Mononuclear cell (primary cell): ENCODE results near the gene SORCS2. TPM values are rescaled to one million over a fixed set of nuclear protein-coding genes. Genes with fewer than 3 reads are reported as not detected.

Experiments used
- H3K27me3 ChIP-seq: 2 replicates; pipeline ENCODE4 v1.6.0; 2011; ENCODE audit warnings: low read length, control low read depth; ENCODE audit not compliant: insufficient read depth
- H3K4me1 ChIP-seq: 2 replicates; pipeline ENCODE4 v1.5.1; 2011; ENCODE audit warnings: mild to moderate bottlenecking, low read length, control low read depth; ENCODE audit not compliant: insufficient read depth
- H3K4me3 ChIP-seq: 2 replicates; pipeline ENCODE4 v1.5.1; 2011; ENCODE audit warnings: mild to moderate bottlenecking, low read length, moderate library complexity
- H3K9me3 ChIP-seq: 2 replicates; pipeline ENCODE4 v1.5.1; 2011; ENCODE audit warnings: low read depth, mild to moderate bottlenecking, control low read depth, low read length
- total RNA-seq: library from RNA; depleted of rRNA; stranded (reverse); fragments of >200 nt; gene quantifications from one replicate; pipeline ENCODE4 v1.2.3, GENCODE V29; 2012

Gene SORCS2
- total RNA-seq, 1 donor = 0.10 TPM

GRCh38 chr4:7421356-7422150 is 229.2 kb downstream of the SORCS2 start:
- no peaks in the 10 kb centered on the region for H3K9me3 ChIP-seq
- H3K4me1 ChIP-seq = no peaks in the 10 kb centered on the region
- H3K4me3 ChIP-seq = no peak overlapping the region
- H3K27me3 ChIP-seq = no peaks in the 10 kb centered on the region

- Histone ChIP-seq H3K9me3 (no peaks in the 10 kb centered on the region), H3K27me3 (no peaks in the 10 kb centered on the region), H3K4me1 (no peaks in the 10 kb centered on the region), H3K4me3 (no peak overlapping the region)
Observed at GRCh38 chr4:7422151-7422897, 230.0 kb downstream of the SORCS2 start.

DNA sequence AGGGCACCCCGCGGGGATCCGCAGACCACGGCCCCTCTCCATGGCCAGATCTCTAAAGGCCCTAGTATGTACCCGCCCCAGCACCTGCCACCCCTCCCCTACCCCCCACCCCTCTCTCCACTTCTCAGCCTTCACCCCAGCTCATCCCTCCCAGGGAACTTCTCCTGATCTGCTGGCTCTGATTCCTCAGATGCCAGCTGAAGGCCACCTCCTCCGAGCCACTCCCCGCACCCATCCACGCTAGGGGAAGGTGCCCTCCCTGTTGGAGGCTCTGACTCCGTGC is 230.5 kb downstream of the SORCS2 start:
- Histone ChIP-seq H3K27me3 (no peaks in the 10 kb centered on the region), H3K4me3 (no peak overlapping the region), H3K9me3 (no peaks in the 10 kb centered on the region), H3K4me1 (no peaks in the 10 kb centered on the region)

- Histone ChIP-seq H3K9me3 (no peaks in the 10 kb centered on the region), H3K4me1 (no peaks in the 10 kb centered on the region), H3K27me3 (no peaks in the 10 kb centered on the region), H3K4me3 (no peak overlapping the region)
Observed at GRCh38 chr4:7423391-7423790, 231.1 kb downstream of the SORCS2 start.

DNA sequence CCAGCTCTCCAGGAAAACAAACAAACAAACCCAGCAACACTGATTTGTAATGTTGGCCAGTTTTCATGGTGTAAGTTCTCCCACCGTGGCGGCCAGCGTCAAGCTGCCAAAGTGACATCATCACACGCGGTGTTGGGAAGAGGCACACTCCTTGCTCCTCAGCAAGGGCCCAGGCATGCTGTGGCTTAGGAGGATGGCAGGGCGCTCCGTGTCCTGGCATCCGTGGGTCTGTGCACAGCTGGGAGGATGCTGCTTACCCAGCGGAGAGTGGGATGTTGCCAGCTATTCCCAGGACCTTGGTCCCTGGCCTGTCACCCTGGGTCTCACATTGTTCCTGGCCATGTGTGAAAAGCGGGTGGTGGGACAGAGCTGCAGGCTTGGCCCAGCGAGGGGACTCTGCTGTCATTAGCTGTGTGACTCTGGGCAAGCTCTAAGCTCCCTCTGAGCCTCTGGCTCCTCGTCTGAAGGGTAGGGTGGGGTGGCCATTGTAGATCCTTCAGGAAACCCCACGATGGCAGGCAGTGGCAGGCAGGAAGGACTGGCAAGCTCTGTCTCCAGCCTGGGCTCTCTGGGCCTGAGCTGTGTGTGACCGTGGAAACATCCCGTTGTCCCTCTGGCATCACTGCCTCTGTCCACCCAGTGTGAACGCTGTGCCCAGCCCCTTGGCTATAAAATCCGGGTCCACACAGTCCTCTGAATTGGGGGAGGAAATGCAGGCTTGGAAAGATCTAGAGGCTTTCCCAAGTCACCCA is 231.6 kb downstream of the SORCS2 start:
- H3K27me3 ChIP-seq = no peaks in the 10 kb centered on the region
- H3K9me3 ChIP-seq = no peaks in the 10 kb centered on the region
- no peaks in the 10 kb centered on the region for H3K4me1 ChIP-seq
- no peak overlapping the region for H3K4me3 ChIP-seq

GRCh38 chr4:7424553-7425111 is 232.3 kb downstream of the SORCS2 start:
- no peaks in the 10 kb centered on the region for H3K27me3 ChIP-seq

GRCh38 chr4:7425124-7425523 is 232.8 kb downstream of the SORCS2 start:
- Histone ChIP-seq H3K4me1 (no peaks in the 10 kb centered on the region), H3K4me3 (no peak overlapping the region), H3K9me3 (no peaks in the 10 kb centered on the region), H3K27me3 (no peaks in the 10 kb centered on the region)

More at GRCh38 chr4:7424553-7425111, 232.3 kb downstream of the SORCS2 start:
- Histone ChIP-seq H3K4me1 (no peaks in the 10 kb centered on the region), H3K9me3 (no peaks in the 10 kb centered on the region), H3K4me3 (no peak overlapping the region)

- Histone ChIP-seq H3K4me3 (no peak overlapping the region), H3K27me3 (no peaks in the 10 kb centered on the region), H3K9me3 (no peaks in the 10 kb centered on the region), H3K4me1 (no peaks in the 10 kb centered on the region)
Observed at GRCh38 chr4:7425591-7426468, 233.5 kb downstream of the SORCS2 start.

GRCh38 chr4:7426525-7427171 is 234.3 kb downstream of the SORCS2 start:
- Histone ChIP-seq H3K4me1 (no peaks in the 10 kb centered on the region), H3K9me3 (no peaks in the 10 kb centered on the region), H3K27me3 (no peaks in the 10 kb centered on the region), H3K4me3 (no peak overlapping the region)

DNA sequence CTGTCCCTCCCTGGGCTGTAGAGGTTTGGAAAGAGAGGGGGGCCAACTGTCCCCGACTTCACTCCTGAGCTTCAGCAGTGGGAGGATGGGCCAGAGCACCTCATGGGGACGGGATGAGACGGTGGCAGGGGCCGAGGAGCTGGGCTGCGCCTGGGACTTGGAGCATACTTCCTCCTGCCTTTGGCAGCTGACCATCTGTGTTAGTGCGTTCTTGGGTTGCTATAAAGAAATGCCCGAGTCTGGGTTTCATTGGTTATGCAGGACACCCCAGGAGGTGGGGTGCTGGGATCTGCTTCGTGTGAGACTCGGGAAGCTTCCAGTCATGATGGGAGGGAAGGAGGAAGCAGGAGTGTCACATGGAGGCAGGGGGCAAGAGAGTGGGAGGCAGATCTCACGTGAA is 235.0 kb downstream of the SORCS2 start:
- H3K27me3 ChIP-seq = no peaks in the 10 kb centered on the region
- no peaks in the 10 kb centered on the region for H3K9me3 ChIP-seq
- no peaks in the 10 kb centered on the region for H3K4me1 ChIP-seq
- no peak overlapping the region for H3K4me3 ChIP-seq

GRCh38 chr4:7427831-7428260 is 235.5 kb downstream of the SORCS2 start:
- H3K4me3 ChIP-seq = no peak overlapping the region
- H3K4me1 ChIP-seq = no peaks in the 10 kb centered on the region
- H3K27me3 ChIP-seq = no peaks in the 10 kb centered on the region

GRCh38 chr4:7428261-7429068 is 236.1 kb downstream of the SORCS2 start:
- Histone ChIP-seq H3K4me1 (no peaks in the 10 kb centered on the region), H3K4me3 (no peak overlapping the region)

More at GRCh38 chr4:7427831-7428260, 235.5 kb downstream of the SORCS2 start:
- H3K9me3 ChIP-seq = no peaks in the 10 kb centered on the region

DNA sequence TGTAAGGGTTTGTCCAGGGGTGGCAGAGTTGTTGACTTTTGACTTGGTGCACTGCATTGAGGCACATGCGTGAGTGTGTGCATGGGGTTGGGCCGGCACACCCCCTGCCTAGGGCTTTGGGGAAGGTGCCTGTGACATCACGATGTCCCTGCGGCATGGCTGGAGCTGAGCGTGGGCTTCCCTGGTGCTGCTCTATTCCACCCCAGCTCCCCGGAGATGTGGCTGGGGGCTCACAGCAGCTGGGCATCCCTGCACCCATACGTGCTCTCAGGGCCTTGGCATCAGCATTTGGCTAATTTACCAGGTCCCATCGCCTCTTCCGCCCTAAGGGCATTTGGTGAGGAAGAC is 236.7 kb downstream of the SORCS2 start:
- H3K9me3 ChIP-seq = no peaks in the 10 kb centered on the region
- H3K27me3 ChIP-seq = no peaks in the 10 kb centered on the region
- H3K4me3 ChIP-seq = no peak overlapping the region
- H3K4me1 ChIP-seq = no peaks in the 10 kb centered on the region

More at GRCh38 chr4:7428261-7429068, 236.1 kb downstream of the SORCS2 start:
- no peaks in the 10 kb centered on the region for H3K27me3 ChIP-seq
- H3K9me3 ChIP-seq = no peaks in the 10 kb centered on the region
